ENCODE measurements around the gene ERFE. TPM values are rescaled to one million over a fixed set of nuclear protein-coding genes. Genes with fewer than 3 reads are reported as not detected.

Gene ERFE
- total and polyA plus RNA-seq, 2 of the 13 experiments (the other 11 are each of a cell fraction or from before 2014, with no cell fraction given), result 0.09 TPM; not detected in 1

- TF ChIP-seq NFAT5 (CRISPR knock-in tag; IDR thresholded peaks at IDR 0.05) (no peak), ZNF546 (CRISPR knock-in tag; conservative IDR thresholded peaks at IDR 0.05) (no peak), KDM5A (IDR thresholded peaks at IDR 0.05; ENCODE audit: borderline replicate concordance, low read length) (no peak), TRIM24 (CRISPR knock-in tag; IDR thresholded peaks at IDR 0.05) (no peak), DRAP1 (CRISPR knock-in tag; IDR thresholded peaks at IDR 0.05) (no peak), ZNF687 (CRISPR knock-in tag; IDR thresholded peaks at IDR 0.05) (peak; percentile 69), KLF13 (CRISPR knock-in tag; IDR thresholded peaks at IDR 0.05) (no peak), ZNF512B (CRISPR knock-in tag; IDR thresholded peaks at IDR 0.05; ENCODE audit: borderline replicate concordance) (0 out of 2 replicates have a peak, but pooled peaks have one; percentile 22), CTCF (CRISPR knock-in tag; IDR thresholded peaks at IDR 0.05) (peak; percentile 65), TOPORS (CRISPR knock-in tag; IDR thresholded peaks at IDR 0.05) (no peak), ISL2 (CRISPR knock-in tag; IDR thresholded peaks at IDR 0.05) (no peak), ZNF576 (CRISPR knock-in tag; IDR thresholded peaks at IDR 0.05) (no peak)
Measured at GRCh38 chr2:238127165-238128060, 31.4 kb upstream of the ERFE start (continued).

Measured in HepG2 (cell line).